RWPE2 (cell line): ENCODE data around the gene ELOVL6.
"Not testable (repeated sequence)": the region's sequence is repeated elsewhere in the genome, so short reads cannot be mapped to it uniquely, and the experiment has no call there.

ENCODE experiments used
- ATAC-seq: fragments of 200-7000 bp; cut with Tn5 transposase; 3 replicates; pipeline ENCODE4 v1.9.1; 2021; ENCODE audit warnings: low read depth
- DNase-seq: peaks from one replicate; pipeline ENCODE4 v3.0.0-alpha.2; 2020; ENCODE audit warnings: low spot score
- H3K27ac ChIP-seq: fragments of 450-650 bp; 2 replicates; pipeline ENCODE4 v1.5.1; 2017; ENCODE audit warnings: mild to moderate bottlenecking; ENCODE audit not compliant: poor library complexity, severe bottlenecking
- H3K27me3 ChIP-seq: fragments of 250-450 bp; sonication (Bioruptor Pico); 2 replicates; pipeline ENCODE4 v1.5.1; 2021; ENCODE audit warnings: mild to moderate bottlenecking, moderate library complexity; ENCODE audit not compliant: insufficient read depth, poor library complexity, severe bottlenecking
- H3K36me3 ChIP-seq: fragments of 250-450 bp; sonication (Bioruptor Pico); 2 replicates; pipeline ENCODE4 v1.5.1; 2020; ENCODE audit warnings: low read depth, mild to moderate bottlenecking, moderate library complexity
- H3K4me1 ChIP-seq: fragments of 250-450 bp; sonication (Bioruptor Pico); 2 replicates; pipeline ENCODE4 v1.5.1; 2021; ENCODE audit warnings: mild to moderate bottlenecking, moderate library complexity; ENCODE audit not compliant: insufficient read depth, poor library complexity, severe bottlenecking
- H3K4me3 ChIP-seq: fragments of 250-450 bp; sonication (Bioruptor Pico); 2 replicates; pipeline ENCODE4 v1.5.1; 2021; ENCODE audit warnings: mild to moderate bottlenecking, moderate library complexity; ENCODE audit not compliant: severe bottlenecking
- H3K9me3 ChIP-seq: fragments of 250-450 bp; sonication (Bioruptor Pico); 2 replicates; pipeline ENCODE4 v1.5.1; 2021; ENCODE audit warnings: mild to moderate bottlenecking, moderate library complexity; ENCODE audit not compliant: severe bottlenecking
- CTCF ChIP-seq: fragments of 450-650 bp; IDR thresholded peaks from one replicate; pipeline ENCODE4 v1.5.1; 2017; ENCODE audit warnings: mild to moderate bottlenecking, moderate library complexity; ENCODE audit not compliant: poor library complexity, severe bottlenecking

Gene ELOVL6

GRCh38 chr4:110198435-110199416 lies at the start of gene ELOVL6:
Gene ELOVL6, minus strand, starts transcription at chr4:110198615. Its CDS starts 280 bp downstream, at chr4:110198335.
- H3K27ac ChIP-seq = peak within 1 kb of the TSS; percentile 89
- H3K9me3 ChIP-seq = no peaks in the 10 kb centered on the region
- peak; percentile 59 for DNase-seq
- H3K36me3 ChIP-seq = peaks cover 10% of the 10 kb centered on the region
- no peak for TF ChIP-seq CTCF
- ATAC-seq = peak; percentile 49
- no peaks in the 10 kb centered on the region for H3K27me3 ChIP-seq
- peaks cover 22% of the 10 kb centered on the region for H3K4me1 ChIP-seq
- peak within 1 kb of the TSS; percentile 73 for H3K4me3 ChIP-seq

GRCh38 chr4:110248100-110248499 lies 49.7 kb upstream of the ELOVL6 start:
- no peak for TF ChIP-seq CTCF
- Histone ChIP-seq H3K4me1 (peaks cover 11% of the 10 kb centered on the region), H3K27me3 (no peaks in the 10 kb centered on the region), H3K27ac (no peak overlapping the region), H3K36me3 (no peaks in the 10 kb centered on the region), H3K9me3 (no peaks in the 10 kb centered on the region), H3K4me3 (no peak overlapping the region)
- DNase-seq = no peak
- ATAC-seq = no peak

- ATAC-seq (no peak), DNase-seq (no peak)
- Histone ChIP-seq H3K36me3 (no peaks in the 10 kb centered on the region), H3K4me3 (no peak overlapping the region), H3K9me3 (no peaks in the 10 kb centered on the region), H3K27me3 (no peaks in the 10 kb centered on the region), H3K4me1 (peaks cover 11% of the 10 kb centered on the region), H3K27ac (no peak overlapping the region)
- TF ChIP-seq CTCF = no peak
Measured at GRCh38 chr4:110247591-110247990, 49.2 kb upstream of the ELOVL6 start.

- H3K4me3 ChIP-seq = no peak overlapping the region
- H3K27me3 ChIP-seq = no peaks in the 10 kb centered on the region
- no peaks in the 10 kb centered on the region for H3K36me3 ChIP-seq
- TF ChIP-seq CTCF = no peak
- DNase-seq = no peak
- H3K27ac ChIP-seq = no peak overlapping the region
- peak; percentile 92 for ATAC-seq
- peaks cover 11% of the 10 kb centered on the region for H3K4me1 ChIP-seq
- no peaks in the 10 kb centered on the region for H3K9me3 ChIP-seq
Measured at GRCh38 chr4:110245577-110245976, 47.2 kb upstream of the ELOVL6 start.

GRCh38 chr4:110236324-110236723 lies 37.9 kb upstream of the ELOVL6 start:
- ATAC-seq (no peak), DNase-seq (no peak)
- Histone ChIP-seq H3K4me3 (no peak overlapping the region), H3K9me3 (no peaks in the 10 kb centered on the region), H3K36me3 (no peaks in the 10 kb centered on the region), H3K4me1 (no peaks in the 10 kb centered on the region), H3K27ac (no peak overlapping the region), H3K27me3 (no peaks in the 10 kb centered on the region)
- TF ChIP-seq CTCF = no peak

GRCh38 chr4:110233581-110233980 lies 35.2 kb upstream of the ELOVL6 start:
- ATAC-seq, H3K9me3 ChIP-seq, H3K27ac ChIP-seq, H3K4me3 ChIP-seq, DNase-seq, H3K27me3 ChIP-seq, H3K4me1 ChIP-seq, H3K36me3 ChIP-seq: not testable (repeated sequence)
